Measurements from ENCODE around the gene ZCWPW1.
"Not testable (repeated sequence)": the region's sequence is repeated elsewhere in the genome, so short reads cannot be mapped to it uniquely, and the experiment has no call there.

The ZCWPW1 gene

DNA sequence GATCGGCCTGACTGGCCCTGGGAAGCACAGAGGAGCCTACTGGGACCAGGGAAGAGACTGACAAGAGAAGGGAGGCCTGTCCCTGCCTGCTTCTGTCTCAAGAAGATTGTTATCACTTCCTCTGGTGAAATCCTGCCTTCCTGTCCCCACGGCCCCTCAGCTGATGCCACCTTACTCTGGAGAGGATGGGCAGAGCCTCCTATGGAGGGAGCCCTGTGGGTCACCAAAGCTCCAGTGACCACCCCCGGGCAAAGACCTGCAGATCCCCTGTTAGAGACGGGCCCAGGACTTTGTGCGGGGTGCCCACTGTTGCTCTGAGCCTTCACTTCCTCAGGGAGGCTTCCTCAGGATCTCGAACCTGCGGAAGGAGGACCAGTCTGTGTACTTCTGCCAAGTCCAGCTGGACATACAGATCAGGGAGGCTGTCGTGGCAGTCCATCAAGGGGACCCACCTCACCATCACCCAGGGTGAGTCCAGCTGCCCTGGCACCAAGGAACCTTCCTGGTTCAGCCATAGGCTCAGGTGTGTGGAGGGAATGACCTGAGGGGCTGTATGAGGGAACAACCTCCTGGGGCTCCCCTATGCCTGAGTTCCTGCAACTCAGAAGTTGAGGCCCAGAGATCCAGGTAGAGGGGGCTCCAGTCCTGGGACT, 72.0 kb downstream of the ZCWPW1 start:
- Histone ChIP-seq H3K4me1 (ENCODE audit: insufficient read depth, low read length, severe bottlenecking) (no peaks in the 10 kb centered on the region), H3K4me2 (ENCODE audit: low read length) (no peak overlapping the region), H3K9ac (ENCODE audit: low read length) (no peak overlapping the region), H3K9me3 (ENCODE audit: low read length) (no peaks in the 10 kb centered on the region), H4K20me1 (ENCODE audit: insufficient read depth, low read length) (no peaks in the 10 kb centered on the region), H3K36me3 (ENCODE audit: insufficient read depth, low read length) (peaks cover 97% of the 10 kb centered on the region), H3K9me2 (ENCODE audit: low read depth, low read length) (no peaks in the 10 kb centered on the region), H3K79me2 (ENCODE audit: insufficient read depth, low read length) (no peaks in the 10 kb centered on the region), H2AFZ (ENCODE audit: low read length) (no peak overlapping the region), H3K4me3 (ENCODE audit: low read depth, low read length, poor library complexity, severe bottlenecking) (no peak overlapping the region), H3K27ac (ENCODE audit: low read depth, low read length, poor library complexity, severe bottlenecking) (no peak overlapping the region), H3K27me3 (ENCODE audit: insufficient read depth, low read length) (no peaks in the 10 kb centered on the region), H3F3A (ENCODE audit: insufficient read depth, low read length) (no peaks in the 10 kb centered on the region)
- TF ChIP-seq EZH2 (IDR thresholded peaks at IDR 0.05; ENCODE audit: borderline replicate concordance, low read length): no peak
- TF ChIP-seq, protein P1, sequence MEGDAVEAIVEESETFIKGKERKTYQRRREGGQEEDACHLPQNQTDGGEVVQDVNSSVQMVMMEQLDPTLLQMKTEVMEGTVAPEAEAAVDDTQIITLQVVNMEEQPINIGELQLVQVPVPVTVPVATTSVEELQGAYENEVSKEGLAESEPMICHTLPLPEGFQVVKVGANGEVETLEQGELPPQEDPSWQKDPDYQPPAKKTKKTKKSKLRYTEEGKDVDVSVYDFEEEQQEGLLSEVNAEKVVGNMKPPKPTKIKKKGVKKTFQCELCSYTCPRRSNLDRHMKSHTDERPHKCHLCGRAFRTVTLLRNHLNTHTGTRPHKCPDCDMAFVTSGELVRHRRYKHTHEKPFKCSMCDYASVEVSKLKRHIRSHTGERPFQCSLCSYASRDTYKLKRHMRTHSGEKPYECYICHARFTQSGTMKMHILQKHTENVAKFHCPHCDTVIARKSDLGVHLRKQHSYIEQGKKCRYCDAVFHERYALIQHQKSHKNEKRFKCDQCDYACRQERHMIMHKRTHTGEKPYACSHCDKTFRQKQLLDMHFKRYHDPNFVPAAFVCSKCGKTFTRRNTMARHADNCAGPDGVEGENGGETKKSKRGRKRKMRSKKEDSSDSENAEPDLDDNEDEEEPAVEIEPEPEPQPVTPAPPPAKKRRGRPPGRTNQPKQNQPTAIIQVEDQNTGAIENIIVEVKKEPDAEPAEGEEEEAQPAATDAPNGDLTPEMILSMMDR (IDR thresholded peaks at IDR 0.05; ENCODE audit: low read length): no peak

DNA sequence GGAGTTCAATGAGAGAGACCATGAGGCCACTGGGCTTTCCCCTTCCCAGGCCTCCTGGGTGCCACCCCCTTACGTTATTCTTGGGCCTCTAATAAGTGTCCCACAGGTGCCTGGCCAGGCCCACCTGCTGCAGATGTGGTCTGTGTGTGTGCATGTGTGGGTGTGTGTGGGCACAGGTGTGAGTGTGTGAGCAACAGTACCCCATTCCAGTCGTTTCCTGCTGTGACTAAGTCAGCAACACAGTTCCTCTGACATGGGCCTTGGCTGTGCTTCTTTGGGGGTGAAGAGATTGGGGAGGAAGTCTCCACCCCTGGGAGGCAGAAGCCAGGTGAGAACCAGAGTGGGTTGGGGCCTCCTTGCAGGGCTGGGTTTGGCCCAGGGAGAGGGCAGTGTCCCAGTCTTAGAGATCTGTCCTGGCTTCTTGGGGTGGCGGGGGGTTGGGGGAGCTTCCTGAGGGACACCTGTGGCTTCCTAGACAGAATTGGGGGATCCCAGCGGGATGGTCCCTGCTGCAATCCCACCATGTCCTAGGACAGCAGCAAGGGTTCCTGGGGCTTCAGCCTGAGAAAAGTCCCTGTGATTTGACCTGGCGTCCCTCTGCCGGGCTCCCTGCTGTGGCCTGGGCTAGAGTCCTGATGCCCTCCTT, 74.7 kb downstream of the ZCWPW1 start:
- Histone ChIP-seq H3F3A (ENCODE audit: insufficient read depth, low read length) (no peaks in the 10 kb centered on the region), H3K9me3 (ENCODE audit: low read length) (no peaks in the 10 kb centered on the region), H3K9me2 (ENCODE audit: low read depth, low read length) (no peaks in the 10 kb centered on the region), H3K4me1 (ENCODE audit: insufficient read depth, low read length, severe bottlenecking) (no peaks in the 10 kb centered on the region), H3K79me2 (ENCODE audit: insufficient read depth, low read length) (no peaks in the 10 kb centered on the region), H3K4me3 (ENCODE audit: low read depth, low read length, poor library complexity, severe bottlenecking) (no peak overlapping the region), H3K36me3 (ENCODE audit: insufficient read depth, low read length) (peaks cover 94% of the 10 kb centered on the region), H4K20me1 (ENCODE audit: insufficient read depth, low read length) (no peaks in the 10 kb centered on the region), H3K9ac (ENCODE audit: low read length) (no peak overlapping the region), H3K4me2 (ENCODE audit: low read length) (no peak overlapping the region), H3K27me3 (ENCODE audit: insufficient read depth, low read length) (no peaks in the 10 kb centered on the region), H2AFZ (ENCODE audit: low read length) (no peak overlapping the region), H3K27ac (ENCODE audit: low read depth, low read length, poor library complexity, severe bottlenecking) (no peak overlapping the region)
- TF ChIP-seq EZH2 (IDR thresholded peaks at IDR 0.05; ENCODE audit: borderline replicate concordance, low read length): no peak
- TF ChIP-seq, protein P1 (IDR thresholded peaks at IDR 0.05; ENCODE audit: low read length): no peak

DNA sequence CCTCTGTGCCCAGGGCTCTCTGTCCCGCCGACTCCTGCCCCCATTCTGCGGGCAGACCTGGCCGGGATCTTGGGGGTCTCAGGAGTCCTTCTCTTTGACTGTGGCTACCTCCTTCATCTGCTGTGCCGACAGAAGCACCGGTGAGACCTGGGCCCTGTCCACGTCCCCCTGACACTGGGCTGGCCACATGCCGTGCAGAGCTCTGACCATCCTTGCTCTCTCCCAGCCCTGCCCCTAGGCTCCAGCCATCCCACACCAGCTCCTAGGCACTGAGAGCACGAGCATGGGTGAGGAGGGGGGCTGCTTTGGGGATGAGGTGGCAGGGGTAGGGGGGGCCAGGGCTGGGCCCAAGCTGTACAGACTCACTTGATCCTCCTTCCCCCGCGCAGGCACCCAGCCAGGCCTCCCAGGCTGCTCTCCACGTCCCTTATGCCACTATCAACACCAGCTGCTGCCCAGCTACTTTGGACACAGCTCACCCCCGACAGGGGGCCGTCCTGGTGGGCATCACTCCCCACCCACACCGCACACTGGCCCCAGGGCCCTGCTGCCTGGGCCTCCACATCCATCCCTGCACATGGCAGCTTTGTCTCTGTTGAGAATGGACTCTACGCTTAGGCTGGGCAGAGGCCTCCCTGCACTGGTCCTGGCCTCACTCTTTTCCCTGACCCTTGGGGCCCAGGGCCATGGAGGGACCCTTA, 75.4 kb downstream of the ZCWPW1 start:
- TF ChIP-seq, protein P1 (IDR thresholded peaks at IDR 0.05; ENCODE audit: low read length): no peak
- Histone ChIP-seq H3K9me3 (ENCODE audit: low read length) (no peaks in the 10 kb centered on the region), H3K9ac (ENCODE audit: low read length) (no peak overlapping the region)

GRCh38 chr7:100352230-100352781, 76.2 kb downstream of the ZCWPW1 start:
- not testable (repeated sequence) for H3K9me3 ChIP-seq (ENCODE audit: low read length); H3F3A ChIP-seq (ENCODE audit: insufficient read depth, low read length); H3K4me2 ChIP-seq (ENCODE audit: low read length); H3K9ac ChIP-seq (ENCODE audit: low read length); H3K79me2 ChIP-seq (ENCODE audit: insufficient read depth, low read length); H4K20me1 ChIP-seq (ENCODE audit: insufficient read depth, low read length); H2AFZ ChIP-seq (ENCODE audit: low read length); H3K4me3 ChIP-seq (ENCODE audit: low read depth, low read length, poor library complexity, severe bottlenecking); H3K27ac ChIP-seq (ENCODE audit: low read depth, low read length, poor library complexity, severe bottlenecking); H3K27me3 ChIP-seq (ENCODE audit: insufficient read depth, low read length); H3K4me1 ChIP-seq (ENCODE audit: insufficient read depth, low read length, severe bottlenecking); H3K9me2 ChIP-seq (ENCODE audit: low read depth, low read length)
- H3K36me3 ChIP-seq (ENCODE audit: insufficient read depth, low read length): peaks cover 94% of the 10 kb centered on the region

More for the DNA sequence above, 75.4 kb downstream of the ZCWPW1 start:
- Histone ChIP-seq H3F3A (ENCODE audit: insufficient read depth, low read length) (no peaks in the 10 kb centered on the region), H4K20me1 (ENCODE audit: insufficient read depth, low read length) (no peaks in the 10 kb centered on the region), H3K27me3 (ENCODE audit: insufficient read depth, low read length) (no peaks in the 10 kb centered on the region), H3K36me3 (ENCODE audit: insufficient read depth, low read length) (peaks cover 93% of the 10 kb centered on the region), H3K9me2 (ENCODE audit: low read depth, low read length) (no peaks in the 10 kb centered on the region), H3K27ac (ENCODE audit: low read depth, low read length, poor library complexity, severe bottlenecking) (no peak overlapping the region), H3K4me1 (ENCODE audit: insufficient read depth, low read length, severe bottlenecking) (no peaks in the 10 kb centered on the region), H3K4me3 (ENCODE audit: low read depth, low read length, poor library complexity, severe bottlenecking) (no peak overlapping the region), H3K79me2 (ENCODE audit: insufficient read depth, low read length) (no peaks in the 10 kb centered on the region), H2AFZ (ENCODE audit: low read length) (no peak overlapping the region), H3K4me2 (ENCODE audit: low read length) (no peak overlapping the region)
